Measurements from ENCODE around the gene EDEM3. TPM values are rescaled to one million over a fixed set of nuclear protein-coding genes. Genes with fewer than 3 reads are reported as not detected.

EDEM3 gene
- total and polyA plus RNA-seq, 4 donors = 11.7 to 53.8 (median 23.7) TPM

DNA sequence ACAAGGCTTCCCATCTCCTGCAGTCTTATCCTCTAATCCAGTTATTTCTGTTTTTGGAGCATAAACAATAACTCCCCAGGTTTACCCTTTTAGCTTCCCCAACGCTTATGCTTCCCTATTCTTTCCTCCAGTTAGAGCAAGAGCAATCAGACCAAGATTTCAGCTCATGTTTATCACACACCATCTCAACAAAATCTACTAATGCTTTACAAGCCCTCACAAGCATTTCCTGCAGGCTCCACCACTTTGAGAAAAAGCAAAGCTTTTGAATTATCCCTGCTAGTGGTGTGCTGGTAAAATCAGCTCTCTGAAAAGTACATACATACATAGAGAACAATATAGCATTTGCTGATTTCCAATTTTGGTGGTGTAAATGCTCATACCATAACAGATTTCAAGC, 92.9 kb downstream of the EDEM3 start:
- Histone ChIP-seq H3K9ac (ENCODE audit: low read depth in 1 of 2, low read length in 2 of 2) (no peak overlapping the region), H3K9me3 (ENCODE audit: control insufficient read depth in 4 of 4, low read length in 3 of 4) (no peaks in the 10 kb centered on the region), H3K4me3 (ENCODE audit: low read depth in 1 of 3, low read length in 3 of 3) (no peak overlapping the region), H3K36me3 (ENCODE audit: control insufficient read depth in 4 of 4, insufficient read depth in 3 of 4, low read depth in 1 of 4, low read length in 3 of 4) (no peaks in the 10 kb centered on the region), H3K27ac (ENCODE audit: low read depth in 1 of 2, low read length in 2 of 2) (no peak overlapping the region), H3K4me1 (ENCODE audit: control insufficient read depth in 4 of 4, insufficient read depth in 4 of 4, low read length in 3 of 4) (peaks cover 1 to 12% (median 7%) of the 10 kb centered on the region in 4 donors), H3K27me3 (ENCODE audit: control insufficient read depth in 4 of 4, insufficient read depth in 4 of 4, low read length in 3 of 4) (no peaks in the 10 kb centered on the region)
- TF ChIP-seq, protein P1, sequence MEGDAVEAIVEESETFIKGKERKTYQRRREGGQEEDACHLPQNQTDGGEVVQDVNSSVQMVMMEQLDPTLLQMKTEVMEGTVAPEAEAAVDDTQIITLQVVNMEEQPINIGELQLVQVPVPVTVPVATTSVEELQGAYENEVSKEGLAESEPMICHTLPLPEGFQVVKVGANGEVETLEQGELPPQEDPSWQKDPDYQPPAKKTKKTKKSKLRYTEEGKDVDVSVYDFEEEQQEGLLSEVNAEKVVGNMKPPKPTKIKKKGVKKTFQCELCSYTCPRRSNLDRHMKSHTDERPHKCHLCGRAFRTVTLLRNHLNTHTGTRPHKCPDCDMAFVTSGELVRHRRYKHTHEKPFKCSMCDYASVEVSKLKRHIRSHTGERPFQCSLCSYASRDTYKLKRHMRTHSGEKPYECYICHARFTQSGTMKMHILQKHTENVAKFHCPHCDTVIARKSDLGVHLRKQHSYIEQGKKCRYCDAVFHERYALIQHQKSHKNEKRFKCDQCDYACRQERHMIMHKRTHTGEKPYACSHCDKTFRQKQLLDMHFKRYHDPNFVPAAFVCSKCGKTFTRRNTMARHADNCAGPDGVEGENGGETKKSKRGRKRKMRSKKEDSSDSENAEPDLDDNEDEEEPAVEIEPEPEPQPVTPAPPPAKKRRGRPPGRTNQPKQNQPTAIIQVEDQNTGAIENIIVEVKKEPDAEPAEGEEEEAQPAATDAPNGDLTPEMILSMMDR (IDR thresholded peaks at IDR 0.05; ENCODE audit: low read depth, low read length, missing input control) = no peak
- TF ChIP-seq YY1 (IDR thresholded peaks at IDR 0.05) (no peak), NR2F2 (IDR thresholded peaks at IDR 0.05) (no peak), RAD21 (IDR thresholded peaks at IDR 0.05) (no peak), HNF4A (conservative IDR thresholded peaks at IDR 0.05) (no peak), HNF4G (IDR thresholded peaks at IDR 0.05) (no peak)
- WGBS = 0% methylated on average over 1 of the region's 1 CpG
- DNase-seq (ENCODE audit: low spot score) = no peak

DNA sequence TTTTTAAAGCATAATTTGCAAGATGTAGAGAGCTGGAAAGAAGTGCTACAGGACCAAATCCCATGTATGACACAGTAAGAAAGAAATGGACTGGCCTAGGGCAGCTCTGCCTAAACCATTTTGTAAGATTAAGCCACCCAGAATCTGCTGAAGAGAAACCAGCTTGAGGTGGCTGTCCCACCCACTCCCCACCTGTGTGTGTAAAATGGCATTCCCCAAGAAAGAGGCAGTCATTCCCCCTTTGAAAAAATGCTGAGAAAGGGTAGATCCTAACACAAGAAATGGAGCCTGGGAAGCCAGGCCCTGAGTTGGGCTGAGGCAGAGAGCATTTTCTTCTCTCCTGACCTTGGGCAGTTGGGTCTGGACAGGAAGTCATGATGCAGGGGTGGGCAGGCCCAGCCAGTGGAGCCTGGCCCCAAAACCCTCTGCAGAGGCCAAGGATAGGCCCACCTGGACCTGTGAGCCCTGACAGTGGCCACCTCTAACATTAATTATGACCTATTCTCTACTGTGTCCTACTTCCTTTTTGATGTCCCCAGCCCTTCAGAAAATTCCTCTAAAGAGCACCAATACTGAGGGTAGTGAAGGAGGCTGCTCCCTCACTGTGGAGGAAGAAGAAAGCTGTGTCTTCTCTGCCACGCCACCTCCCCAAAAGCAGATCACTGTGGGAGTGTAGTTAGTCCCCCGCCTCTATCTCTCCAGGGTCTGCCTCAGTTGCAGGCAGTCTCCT, 94.0 kb downstream of the EDEM3 start:
- TF ChIP-seq TAF1 (conservative IDR thresholded peaks at IDR 0.05) (no peak), NR2F2 (IDR thresholded peaks at IDR 0.05) (no peak), JUND (IDR thresholded peaks at IDR 0.05) (no peak), SP1 (IDR thresholded peaks at IDR 0.05) (no peak), FOXA1 (IDR thresholded peaks at IDR 0.05) (no peak), GABPA (IDR thresholded peaks at IDR 0.05 in 1 of 2, conservative IDR thresholded peaks at IDR 0.05 in 1 of 2) (no peak), EGR1 (IDR thresholded peaks at IDR 0.05; ENCODE audit: low read depth in 2 of 2) (no peak), RXRA (IDR thresholded peaks at IDR 0.05) (no peak), HNF4A (conservative IDR thresholded peaks at IDR 0.05) (no peak), FOXA2 (IDR thresholded peaks at IDR 0.05) (no peak), YY1 (IDR thresholded peaks at IDR 0.05) (no peak), HNF4G (IDR thresholded peaks at IDR 0.05) (no peak), RAD21 (IDR thresholded peaks at IDR 0.05) (no peak)
- TF ChIP-seq, protein P2, sequence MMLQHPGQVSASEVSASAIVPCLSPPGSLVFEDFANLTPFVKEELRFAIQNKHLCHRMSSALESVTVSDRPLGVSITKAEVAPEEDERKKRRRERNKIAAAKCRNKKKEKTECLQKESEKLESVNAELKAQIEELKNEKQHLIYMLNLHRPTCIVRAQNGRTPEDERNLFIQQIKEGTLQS (IDR thresholded peaks at IDR 0.05) = no peak
- TF ChIP-seq, protein P3, sequence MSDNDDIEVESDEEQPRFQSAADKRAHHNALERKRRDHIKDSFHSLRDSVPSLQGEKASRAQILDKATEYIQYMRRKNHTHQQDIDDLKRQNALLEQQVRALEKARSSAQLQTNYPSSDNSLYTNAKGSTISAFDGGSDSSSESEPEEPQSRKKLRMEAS (IDR thresholded peaks at IDR 0.05) = no peak
- TF ChIP-seq, protein P1 (IDR thresholded peaks at IDR 0.05; ENCODE audit: low read depth, low read length, missing input control) = no peak
- TF ChIP-seq, protein P4, sequence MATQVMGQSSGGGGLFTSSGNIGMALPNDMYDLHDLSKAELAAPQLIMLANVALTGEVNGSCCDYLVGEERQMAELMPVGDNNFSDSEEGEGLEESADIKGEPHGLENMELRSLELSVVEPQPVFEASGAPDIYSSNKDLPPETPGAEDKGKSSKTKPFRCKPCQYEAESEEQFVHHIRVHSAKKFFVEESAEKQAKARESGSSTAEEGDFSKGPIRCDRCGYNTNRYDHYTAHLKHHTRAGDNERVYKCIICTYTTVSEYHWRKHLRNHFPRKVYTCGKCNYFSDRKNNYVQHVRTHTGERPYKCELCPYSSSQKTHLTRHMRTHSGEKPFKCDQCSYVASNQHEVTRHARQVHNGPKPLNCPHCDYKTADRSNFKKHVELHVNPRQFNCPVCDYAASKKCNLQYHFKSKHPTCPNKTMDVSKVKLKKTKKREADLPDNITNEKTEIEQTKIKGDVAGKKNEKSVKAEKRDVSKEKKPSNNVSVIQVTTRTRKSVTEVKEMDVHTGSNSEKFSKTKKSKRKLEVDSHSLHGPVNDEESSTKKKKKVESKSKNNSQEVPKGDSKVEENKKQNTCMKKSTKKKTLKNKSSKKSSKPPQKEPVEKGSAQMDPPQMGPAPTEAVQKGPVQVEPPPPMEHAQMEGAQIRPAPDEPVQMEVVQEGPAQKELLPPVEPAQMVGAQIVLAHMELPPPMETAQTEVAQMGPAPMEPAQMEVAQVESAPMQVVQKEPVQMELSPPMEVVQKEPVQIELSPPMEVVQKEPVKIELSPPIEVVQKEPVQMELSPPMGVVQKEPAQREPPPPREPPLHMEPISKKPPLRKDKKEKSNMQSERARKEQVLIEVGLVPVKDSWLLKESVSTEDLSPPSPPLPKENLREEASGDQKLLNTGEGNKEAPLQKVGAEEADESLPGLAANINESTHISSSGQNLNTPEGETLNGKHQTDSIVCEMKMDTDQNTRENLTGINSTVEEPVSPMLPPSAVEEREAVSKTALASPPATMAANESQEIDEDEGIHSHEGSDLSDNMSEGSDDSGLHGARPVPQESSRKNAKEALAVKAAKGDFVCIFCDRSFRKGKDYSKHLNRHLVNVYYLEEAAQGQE (IDR thresholded peaks at IDR 0.05) = no peak
- TF ChIP-seq, protein P5, sequence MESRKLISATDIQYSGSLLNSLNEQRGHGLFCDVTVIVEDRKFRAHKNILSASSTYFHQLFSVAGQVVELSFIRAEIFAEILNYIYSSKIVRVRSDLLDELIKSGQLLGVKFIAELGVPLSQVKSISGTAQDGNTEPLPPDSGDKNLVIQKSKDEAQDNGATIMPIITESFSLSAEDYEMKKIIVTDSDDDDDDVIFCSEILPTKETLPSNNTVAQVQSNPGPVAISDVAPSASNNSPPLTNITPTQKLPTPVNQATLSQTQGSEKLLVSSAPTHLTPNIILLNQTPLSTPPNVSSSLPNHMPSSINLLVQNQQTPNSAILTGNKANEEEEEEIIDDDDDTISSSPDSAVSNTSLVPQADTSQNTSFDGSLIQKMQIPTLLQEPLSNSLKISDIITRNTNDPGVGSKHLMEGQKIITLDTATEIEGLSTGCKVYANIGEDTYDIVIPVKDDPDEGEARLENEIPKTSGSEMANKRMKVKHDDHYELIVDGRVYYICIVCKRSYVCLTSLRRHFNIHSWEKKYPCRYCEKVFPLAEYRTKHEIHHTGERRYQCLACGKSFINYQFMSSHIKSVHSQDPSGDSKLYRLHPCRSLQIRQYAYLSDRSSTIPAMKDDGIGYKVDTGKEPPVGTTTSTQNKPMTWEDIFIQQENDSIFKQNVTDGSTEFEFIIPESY (IDR thresholded peaks at IDR 0.05) = no peak
- H3K4me3 ChIP-seq (ENCODE audit: low read depth in 1 of 3, low read length in 3 of 3) = no peak overlapping the region
- H3K4me1 ChIP-seq (ENCODE audit: control insufficient read depth in 4 of 4, insufficient read depth in 4 of 4, low read length in 3 of 4) = peaks cover 1 to 12% (median 7%) of the 10 kb centered on the region in 4 donors
- WGBS = 97% methylated on average over 2 of the region's 2 CpGs
- H3K36me3 ChIP-seq (ENCODE audit: control insufficient read depth in 4 of 4, insufficient read depth in 3 of 4, low read depth in 1 of 4, low read length in 3 of 4) = no peaks in the 10 kb centered on the region
- H3K27ac ChIP-seq (ENCODE audit: low read depth in 1 of 2, low read length in 2 of 2) = no peak overlapping the region
- no peak overlapping the region for H3K9ac ChIP-seq (ENCODE audit: low read depth in 1 of 2, low read length in 2 of 2)
- DNase-seq (ENCODE audit: low spot score) = no peak
- no peaks in the 10 kb centered on the region for H3K9me3 ChIP-seq (ENCODE audit: control insufficient read depth in 4 of 4, low read length in 3 of 4)
- H3K27me3 ChIP-seq (ENCODE audit: control insufficient read depth in 4 of 4, insufficient read depth in 4 of 4, low read length in 3 of 4) = no peaks in the 10 kb centered on the region

All from liver (tissue), 9 donors.